Endodermal cell (in vitro differentiated cells): Measurements from ENCODE around the gene LRP1. TPM values are rescaled to one million over a fixed set of nuclear protein-coding genes. Genes with fewer than 3 reads are reported as not detected.

Experiments
- DNase-seq: peaks from one replicate; pipeline ENCODE4 v3.0.0-alpha.2; 2017
- H3K27ac ChIP-seq: 2 replicates; pipeline ENCODE4 v1.5.1; 2013; ENCODE audit warnings: mild to moderate bottlenecking, low read depth, low read length, moderate library complexity
- H3K27me3 ChIP-seq: 2 replicates; pipeline ENCODE4 v1.6.1; 2013; ENCODE audit warnings: mild to moderate bottlenecking, low read length, moderate library complexity; ENCODE audit not compliant: insufficient read depth, control insufficient read depth, poor library complexity, severe bottlenecking
- H3K36me3 ChIP-seq: 2 replicates; pipeline ENCODE4 v1.7.0; 2013; ENCODE audit warnings: mild to moderate bottlenecking, low read length, moderate library complexity; ENCODE audit not compliant: control insufficient read depth, insufficient read depth
- H3K4me1 ChIP-seq: one replicate; pipeline ENCODE4 v1.7.0; 2013; ENCODE audit warnings: low read length; ENCODE audit not compliant: control insufficient read depth, insufficient read depth
- H3K4me3 ChIP-seq: 2 replicates; pipeline ENCODE4 v1.5.1; 2013; ENCODE audit warnings: mild to moderate bottlenecking, low read length, moderate library complexity
- H3K9ac ChIP-seq: 2 replicates; pipeline ENCODE4 v1.6.1; 2013; ENCODE audit warnings: mild to moderate bottlenecking, low read length, moderate library complexity; ENCODE audit not compliant: poor library complexity, severe bottlenecking; ENCODE audit errors: extremely low read depth
- H3K9me3 ChIP-seq: 2 replicates; pipeline ENCODE4 v1.6.1; 2013; ENCODE audit warnings: mild to moderate bottlenecking, low read length, moderate library complexity; ENCODE audit not compliant: control insufficient read depth
- H3K27ac Mint-ChIP-seq: 2 replicates; pipeline ENCODE4 v1.8.0; 2020; ENCODE audit warnings: mixed read lengths
- H3K27me3 Mint-ChIP-seq: 2 replicates; pipeline ENCODE4 v1.8.0; 2021; ENCODE audit warnings: mild to moderate bottlenecking, mixed read lengths; ENCODE audit not compliant: insufficient read depth
- H3K36me3 Mint-ChIP-seq: 2 replicates; pipeline ENCODE4 v1.8.0; 2020; ENCODE audit warnings: low read depth, mixed read lengths
- H3K4me1 Mint-ChIP-seq: 2 replicates; pipeline ENCODE4 v1.8.0; 2020; ENCODE audit warnings: mixed read lengths
- H3K4me3 Mint-ChIP-seq: 2 replicates; pipeline ENCODE4 v1.8.0; 2020; ENCODE audit warnings: mild to moderate bottlenecking, moderate library complexity, mixed read lengths
- H3K9me3 Mint-ChIP-seq: 2 replicates; pipeline ENCODE4 v1.8.0; 2020; ENCODE audit warnings: mild to moderate bottlenecking, mixed read lengths
- CTCF ChIP-seq: fragments of 200-600 bp; sonication (generic); conservative IDR thresholded peaks from 2 replicates; pipeline ENCODE4 v1.5.0; 2021; ENCODE audit warnings: antibody characterized with exemption, mild to moderate bottlenecking
- whole genome bisulfite sequencing, 2 experiments: methylation state at CpG; one replicate each; pipeline versions ENCODE4 v1.1.5 to v1.1.7; 2013; ENCODE audit warnings: missing lambda C conversion rate in 2 of 2, mixed read lengths in 1 of 2; ENCODE audit not compliant: insufficient coverage in 1 of 2, insufficient read length in 1 of 2; 5-methylcytosine and 5-hydroxymethylcytosine counted together
- total RNA-seq, 2 donors: library from RNA; stranded (reverse); fragmentation: NEBNext Ultra II Directional in 1 of 2; extraction: Animal tissue kit (Norgen Biotek cat#: 25700) in 1 of 2; gene quantifications; 2 replicates in 1 of 2; 3 replicates in 1 of 2; pipeline ENCODE4 v1.2.1, GENCODE V29; 2021

Gene LRP1
- total RNA-seq, 2 donors from 2014 or later, result 74.5 to 87.7 TPM

- no peak overlapping the region for H3K27ac Mint-ChIP-seq
Observed at GRCh38 chr12:57170927-57171326, 42.6 kb downstream of the LRP1 start.

GRCh38 chr12:57171668-57172067 is 43.4 kb downstream of the LRP1 start:
- H3K36me3 ChIP-seq, result peaks cover 62% of the 10 kb centered on the region

More at GRCh38 chr12:57170927-57171326, 42.6 kb downstream of the LRP1 start:
- peaks cover 55% of the 10 kb centered on the region for H3K36me3 ChIP-seq
- 91 to 100% methylated on average over 1 to 4 of the region's 4 CpGs for WGBS, 2 experiments
- TF ChIP-seq CTCF, result no peak
- H3K27me3 Mint-ChIP-seq, result no peaks in the 10 kb centered on the region
- H3K9ac ChIP-seq, result no peak overlapping the region
- no peak overlapping the region for H3K4me3 Mint-ChIP-seq
- H3K4me1 Mint-ChIP-seq, result no peaks in the 10 kb centered on the region
- H3K4me1 ChIP-seq, result no peaks in the 10 kb centered on the region
- H3K27me3 ChIP-seq, result no peaks in the 10 kb centered on the region
- H3K9me3 ChIP-seq, result no peaks in the 10 kb centered on the region
- no peak overlapping the region for H3K27ac ChIP-seq
- peaks cover 59% of the 10 kb centered on the region for H3K36me3 Mint-ChIP-seq
- no peaks in the 10 kb centered on the region for H3K9me3 Mint-ChIP-seq
- no peak overlapping the region for H3K4me3 ChIP-seq
- no peak for DNase-seq

GRCh38 chr12:57173089-57173488 is 44.8 kb downstream of the LRP1 start:
- peaks cover 65% of the 10 kb centered on the region for H3K36me3 ChIP-seq
- Mint-ChIP-seq H3K4me3 (no peak overlapping the region), H3K27ac (no peak overlapping the region), H3K36me3 (peaks cover 61% of the 10 kb centered on the region), H3K4me1 (no peaks in the 10 kb centered on the region), H3K9me3 (no peaks in the 10 kb centered on the region), H3K27me3 (no peaks in the 10 kb centered on the region)
- 82 to 86% methylated on average over 10 to 11 of the region's 11 CpGs for WGBS, 2 experiments
- H3K9me3 ChIP-seq, result no peaks in the 10 kb centered on the region
- H3K9ac ChIP-seq, result no peak overlapping the region
- no peaks in the 10 kb centered on the region for H3K4me1 ChIP-seq
- DNase-seq, result peak; percentile 89
- H3K4me3 ChIP-seq, result no peak overlapping the region
- H3K27ac ChIP-seq, result no peak overlapping the region
- no peaks in the 10 kb centered on the region for H3K27me3 ChIP-seq
- TF ChIP-seq CTCF, result peak; percentile 88

More at GRCh38 chr12:57171668-57172067, 43.4 kb downstream of the LRP1 start:
- no peak for TF ChIP-seq CTCF
- Histone ChIP-seq H3K27me3 (no peaks in the 10 kb centered on the region), H3K9me3 (no peaks in the 10 kb centered on the region), H3K4me1 (no peaks in the 10 kb centered on the region), H3K9ac (no peak overlapping the region), H3K27ac (no peak overlapping the region), H3K4me3 (no peak overlapping the region)
- no peak overlapping the region for H3K27ac Mint-ChIP-seq
- no peak overlapping the region for H3K4me3 Mint-ChIP-seq
- H3K4me1 Mint-ChIP-seq, result no peaks in the 10 kb centered on the region
- no peak for DNase-seq
- no peaks in the 10 kb centered on the region for H3K9me3 Mint-ChIP-seq
- peaks cover 60% of the 10 kb centered on the region for H3K36me3 Mint-ChIP-seq
- no peaks in the 10 kb centered on the region for H3K27me3 Mint-ChIP-seq
- WGBS, 2 experiments, result 75 to 89% methylated on average over 1 to 4 of the region's 4 CpGs
